OCI-LY7 (cell line): ENCODE data around the gene ABCC11.

ENCODE experiments used
- CTCF ChIP-seq: fragments of 200-600 bp; sonication (generic); conservative IDR thresholded peaks from 2 replicates; pipeline ENCODE4 v1.5.1; 2014; ENCODE audit warnings: mild to moderate bottlenecking, antibody characterized with exemption, low read length, moderate library complexity, mixed read lengths
- EZH2phosphoT487 ChIP-seq: fragments of 200-600 bp; sonication (generic); IDR thresholded peaks from 2 replicates; pipeline ENCODE4 v1.6.1; 2018; ENCODE audit warnings: low read depth, borderline replicate concordance, mild to moderate bottlenecking, mixed run types, antibody characterized with exemption, low read length, moderate library complexity, mixed read lengths

- TF ChIP-seq EZH2phosphoT487 (no peak), CTCF (peak; percentile 88)
Measured at GRCh38 chr16:48156790-48157209, 90.5 kb downstream of the ABCC11 start.
